Measurements from ENCODE around the gene SLC35F3.

Gene SLC35F3

DNA sequence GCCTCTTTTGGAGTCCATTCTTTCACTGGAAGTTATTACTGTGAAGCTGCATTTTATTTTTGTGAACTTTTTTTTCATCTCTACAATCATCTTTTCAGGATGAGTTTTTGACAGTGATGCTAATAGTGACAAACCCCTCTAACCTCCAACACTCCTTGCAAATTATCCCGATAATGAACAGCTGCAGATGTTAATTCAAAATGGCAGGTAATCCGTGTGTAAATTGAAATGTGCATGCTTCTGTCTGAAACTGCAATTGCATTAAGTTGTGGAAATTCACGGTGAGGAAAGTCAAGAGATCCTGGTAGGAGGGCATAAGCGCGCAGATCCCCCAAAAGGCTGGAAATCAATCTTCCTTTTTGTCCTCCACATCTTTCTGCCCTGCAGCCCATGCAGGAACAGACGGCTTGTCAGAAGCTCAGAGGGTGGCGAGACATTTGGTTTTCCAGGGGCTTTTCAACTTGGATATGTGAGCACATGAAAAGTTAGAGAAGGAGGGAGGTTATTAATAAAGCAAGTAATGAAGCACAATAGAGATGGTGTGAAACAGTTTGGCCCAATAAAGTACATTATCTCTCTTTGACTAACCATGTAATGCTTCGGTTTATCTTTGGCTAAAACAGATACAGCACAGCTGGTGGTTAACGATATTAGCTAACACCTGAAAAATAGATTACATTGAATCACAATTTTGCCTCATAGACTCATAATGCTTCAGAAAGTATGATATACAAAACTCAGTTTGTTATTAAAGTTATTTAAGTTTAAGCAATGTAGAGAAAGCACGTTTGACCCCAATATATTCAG lies 325.3 kb downstream of the SLC35F3 start:
- DNase-seq (ENCODE audit: low spot score in 2 of 2) (no peak), ATAC-seq (ENCODE audit: low read depth) (no peak)
- H3K9me3 Mint-ChIP-seq: no peaks in the 10 kb centered on the region
- peaks cover 25% of the 10 kb centered on the region for H3K27me3 Mint-ChIP-seq
- H3K4me1 Mint-ChIP-seq: peaks cover 4% of the 10 kb centered on the region
- no peaks in the 10 kb centered on the region for H3K36me3 Mint-ChIP-seq
- no peak overlapping the region for H3K4me3 Mint-ChIP-seq
- H3K27ac Mint-ChIP-seq: no peak overlapping the region

DNA sequence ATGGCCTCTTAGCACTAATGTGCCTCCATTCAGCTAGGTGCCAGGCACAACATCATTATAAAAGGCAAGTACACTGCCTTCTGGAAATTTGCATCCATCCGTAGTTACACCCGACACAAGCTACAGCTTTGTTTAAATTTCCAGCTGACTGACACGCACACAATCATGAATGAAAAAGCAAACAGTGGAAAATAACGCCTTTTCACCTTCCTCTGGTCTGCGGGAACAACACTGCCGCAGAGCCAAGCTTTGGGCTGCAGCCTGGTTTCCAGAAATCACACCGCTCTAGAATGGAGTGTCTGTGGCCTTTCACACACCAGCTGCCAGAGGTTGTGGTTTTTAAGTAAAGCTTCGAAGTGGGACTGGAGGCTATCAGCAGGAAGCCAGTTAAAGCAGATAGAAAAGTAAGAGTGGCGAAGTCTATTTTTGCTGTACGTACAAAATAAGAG lies 326.0 kb downstream of the SLC35F3 start:
- Mint-ChIP-seq H3K9me3 (no peaks in the 10 kb centered on the region), H3K36me3 (no peaks in the 10 kb centered on the region), H3K4me1 (peaks cover 4% of the 10 kb centered on the region), H3K4me3 (no peak overlapping the region), H3K27ac (no peak overlapping the region), H3K27me3 (peaks cover 23% of the 10 kb centered on the region)
- ATAC-seq (ENCODE audit: low read depth): no peak
- no peak for DNase-seq (ENCODE audit: low spot score in 2 of 2)

DNA sequence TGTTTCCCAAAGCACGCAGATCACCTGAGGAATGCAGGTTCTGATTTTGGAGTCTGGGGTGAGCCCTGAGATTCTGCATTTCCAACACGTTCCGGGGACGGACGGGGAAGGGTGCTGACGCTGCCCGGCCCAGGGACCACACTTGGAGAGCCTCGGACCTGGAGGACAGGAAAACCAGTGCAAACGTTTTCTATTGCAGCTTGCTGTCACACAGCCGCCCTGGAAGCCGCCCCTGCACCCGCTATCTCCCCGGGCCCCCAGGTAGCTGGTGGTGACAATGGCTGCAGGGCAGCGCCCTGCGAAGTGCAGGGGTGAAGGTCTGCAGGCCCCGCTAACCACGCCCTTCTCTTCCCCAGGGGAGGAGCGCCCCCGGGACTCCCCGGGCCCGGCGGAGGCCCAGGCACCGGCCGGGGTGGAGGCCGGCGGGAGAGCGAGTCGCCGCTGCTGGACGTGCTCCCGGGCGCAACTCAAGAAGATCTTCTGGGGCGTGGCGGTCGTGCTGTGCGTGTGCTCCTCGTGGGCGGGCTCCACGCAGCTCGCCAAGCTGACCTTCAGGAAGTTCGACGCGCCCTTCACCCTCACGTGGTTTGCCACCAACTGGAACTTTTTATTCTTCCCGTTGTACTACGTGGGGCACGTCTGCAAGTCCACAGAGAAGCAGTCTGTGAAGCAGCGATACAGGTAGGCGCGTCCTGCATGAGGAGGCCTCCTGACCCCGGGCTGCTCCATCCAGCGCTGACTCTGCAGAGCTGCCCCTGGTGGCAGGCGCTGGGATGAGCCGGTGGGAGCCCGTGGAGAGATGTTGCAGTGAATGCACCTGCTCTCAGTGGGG lies 326.8 kb downstream of the SLC35F3 start:
- Mint-ChIP-seq H3K4me1 (peaks cover 4% of the 10 kb centered on the region), H3K4me3 (no peak overlapping the region), H3K27ac (no peak overlapping the region), H3K9me3 (no peaks in the 10 kb centered on the region), H3K27me3 (peaks cover 23% of the 10 kb centered on the region), H3K36me3 (no peaks in the 10 kb centered on the region)
- no peak for DNase-seq (ENCODE audit: low spot score in 2 of 2)
- no peak for ATAC-seq (ENCODE audit: low read depth)

DNA sequence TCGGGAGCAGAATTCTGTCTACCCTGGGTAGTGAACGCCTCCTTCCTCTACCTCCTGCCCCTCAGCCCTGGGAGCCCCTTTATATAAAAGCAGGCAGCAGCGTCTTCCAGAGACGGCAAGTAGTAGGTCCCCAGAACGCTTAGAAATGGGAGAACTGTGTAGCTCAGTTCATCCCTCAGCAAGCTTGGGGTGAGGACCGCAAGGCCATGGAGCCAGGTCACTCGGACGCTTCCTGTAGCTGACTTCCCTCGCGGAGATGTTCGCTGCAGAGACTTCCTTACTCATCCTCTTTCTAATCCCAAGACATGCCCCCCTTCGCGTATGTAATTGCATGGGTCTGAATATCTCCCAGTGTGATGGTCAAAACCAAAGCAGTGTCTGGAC lies 327.4 kb downstream of the SLC35F3 start:
- peaks cover 22% of the 10 kb centered on the region for H3K27me3 Mint-ChIP-seq
- H3K4me3 Mint-ChIP-seq: no peak overlapping the region
- peaks cover 4% of the 10 kb centered on the region for H3K4me1 Mint-ChIP-seq
- ATAC-seq (ENCODE audit: low read depth) (no peak), DNase-seq (ENCODE audit: low spot score in 2 of 2) (no peak)
- H3K9me3 Mint-ChIP-seq: no peaks in the 10 kb centered on the region
- no peak overlapping the region for H3K27ac Mint-ChIP-seq
- H3K36me3 Mint-ChIP-seq: no peaks in the 10 kb centered on the region

DNA sequence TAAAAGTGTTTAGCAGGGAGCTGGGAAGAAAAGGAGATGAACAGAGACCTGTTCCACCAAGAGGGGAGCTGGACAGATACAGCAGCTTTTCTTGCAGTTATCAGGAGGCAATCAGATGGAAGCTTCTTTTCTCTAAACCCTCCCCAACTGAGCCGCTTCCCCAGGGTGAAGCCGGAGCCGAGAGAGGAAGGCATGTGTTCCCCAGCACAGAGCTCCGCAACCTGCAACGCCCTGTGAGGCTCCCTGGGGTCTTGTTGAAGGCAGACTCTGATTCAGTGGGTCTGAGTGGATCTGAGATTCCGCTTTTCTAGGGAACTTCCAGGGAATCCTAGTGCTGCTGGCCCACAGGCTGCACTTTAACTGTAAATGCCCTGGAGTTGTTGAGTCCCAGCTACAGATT lies 329.7 kb downstream of the SLC35F3 start:
- H3K36me3 Mint-ChIP-seq: no peaks in the 10 kb centered on the region
- peaks cover 4% of the 10 kb centered on the region for H3K4me1 Mint-ChIP-seq
- DNase-seq (ENCODE audit: low spot score in 2 of 2) (no peak), ATAC-seq (ENCODE audit: low read depth) (no peak)
- H3K27ac Mint-ChIP-seq: no peak overlapping the region
- H3K4me3 Mint-ChIP-seq: no peak overlapping the region
- H3K9me3 Mint-ChIP-seq: no peaks in the 10 kb centered on the region
- H3K27me3 Mint-ChIP-seq: peaks cover 18% of the 10 kb centered on the region

DNA sequence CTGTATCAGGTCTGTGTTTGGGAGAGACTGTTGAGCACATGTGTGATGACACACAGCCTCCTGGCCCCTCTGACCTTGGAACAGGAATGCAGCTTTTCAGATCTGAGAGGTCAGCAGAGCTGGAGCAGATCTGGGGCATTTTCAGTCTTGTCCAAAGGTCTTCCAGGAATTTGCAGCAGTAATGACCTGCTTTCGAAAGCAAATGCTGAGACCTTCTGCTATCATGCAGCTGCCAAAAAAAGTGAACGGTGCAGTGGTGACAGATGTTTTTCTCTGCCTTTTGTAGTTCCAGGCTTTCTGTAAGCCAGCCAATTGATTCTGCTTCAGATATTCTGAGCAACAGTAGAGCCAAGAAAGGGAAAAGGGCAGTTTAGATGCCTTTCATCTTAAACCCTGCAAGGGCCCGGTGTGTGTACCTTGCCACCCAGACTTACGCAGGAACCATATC lies 331.0 kb downstream of the SLC35F3 start:
- Mint-ChIP-seq H3K4me1 (peaks cover 2% of the 10 kb centered on the region), H3K4me3 (no peak overlapping the region), H3K9me3 (no peaks in the 10 kb centered on the region), H3K36me3 (no peaks in the 10 kb centered on the region), H3K27ac (no peak overlapping the region), H3K27me3 (peaks cover 14% of the 10 kb centered on the region)
- ATAC-seq (ENCODE audit: low read depth) (no peak), DNase-seq (ENCODE audit: low spot score in 2 of 2) (no peak)

DNA sequence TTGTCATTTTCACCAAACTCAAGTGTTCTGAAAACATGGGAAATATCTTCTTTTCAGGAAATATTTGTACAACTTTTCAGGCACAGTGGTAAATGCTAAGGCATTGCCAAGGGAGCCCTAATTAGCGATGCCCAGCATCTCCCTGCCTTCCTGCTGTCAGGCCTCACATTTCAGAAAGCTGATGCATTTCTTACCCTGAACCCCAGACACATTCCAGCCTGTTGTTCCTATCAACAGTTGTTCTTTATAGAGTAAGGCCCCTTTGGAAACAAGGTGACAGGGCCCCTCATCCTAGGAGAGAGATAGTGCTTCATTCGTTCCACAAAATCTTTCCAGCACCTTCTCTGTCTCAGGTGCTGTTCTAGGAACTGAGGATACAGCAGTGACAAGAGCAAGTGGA lies 332.9 kb downstream of the SLC35F3 start:
- no peaks in the 10 kb centered on the region for H3K36me3 Mint-ChIP-seq
- H3K9me3 Mint-ChIP-seq: no peaks in the 10 kb centered on the region
- no peak overlapping the region for H3K4me3 Mint-ChIP-seq
- peaks cover 8% of the 10 kb centered on the region for H3K27me3 Mint-ChIP-seq
- no peaks in the 10 kb centered on the region for H3K4me1 Mint-ChIP-seq
- no peak overlapping the region for H3K27ac Mint-ChIP-seq
- ATAC-seq (ENCODE audit: low read depth) (no peak), DNase-seq (ENCODE audit: low spot score in 2 of 2) (no peak)

DNA sequence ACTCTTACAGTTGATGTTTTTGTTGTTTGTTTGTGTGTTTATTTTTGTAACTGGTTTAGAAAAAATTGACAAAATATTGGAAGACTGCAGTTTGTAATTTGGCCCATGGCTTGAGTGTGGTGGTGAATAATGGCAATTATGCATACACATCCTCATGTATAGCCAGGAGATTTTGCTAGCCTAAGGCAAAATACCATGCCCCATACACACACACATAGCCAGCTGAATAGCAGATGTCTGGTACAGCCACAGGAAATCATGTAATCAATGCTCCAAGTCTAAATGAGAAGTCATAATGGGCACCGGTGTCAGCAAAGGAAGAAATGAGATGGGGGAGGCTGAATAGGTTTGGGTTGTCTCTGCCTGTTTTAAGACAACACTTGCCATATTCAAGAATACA lies 333.6 kb downstream of the SLC35F3 start:
- ATAC-seq (ENCODE audit: low read depth): no peak

DNA sequence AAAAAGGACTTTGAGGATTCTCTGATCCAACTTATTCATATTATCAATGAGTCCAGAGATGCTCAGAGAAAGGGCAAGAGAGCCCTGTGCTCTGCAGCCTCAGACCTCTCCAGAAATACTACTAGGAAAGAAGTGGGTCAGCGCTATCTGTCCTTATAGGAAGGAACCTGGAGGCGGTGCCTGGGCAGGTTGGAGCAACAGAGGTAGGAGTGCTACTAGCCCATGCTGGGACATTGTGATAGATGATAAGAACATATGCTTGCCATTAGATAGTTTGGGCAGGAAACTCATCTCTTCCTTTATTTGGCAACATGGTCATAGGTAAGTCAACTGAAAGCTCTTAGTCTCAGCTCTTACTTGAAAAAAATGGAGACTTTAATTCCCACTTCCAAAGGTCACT lies 335.0 kb downstream of the SLC35F3 start:
- no peaks in the 10 kb centered on the region for H3K9me3 Mint-ChIP-seq
- no peak overlapping the region for H3K4me3 Mint-ChIP-seq
- H3K27me3 Mint-ChIP-seq: peaks cover 8% of the 10 kb centered on the region
- DNase-seq (ENCODE audit: low spot score in 2 of 2): no peak
- no peak overlapping the region for H3K27ac Mint-ChIP-seq
- no peaks in the 10 kb centered on the region for H3K36me3 Mint-ChIP-seq
- peaks cover 4% of the 10 kb centered on the region for H3K4me1 Mint-ChIP-seq
- ATAC-seq (ENCODE audit: low read depth): no peak

More for the DNA sequence above, 333.6 kb downstream of the SLC35F3 start:
- H3K27me3 Mint-ChIP-seq: peaks cover 8% of the 10 kb centered on the region
- no peaks in the 10 kb centered on the region for H3K4me1 Mint-ChIP-seq
- no peak overlapping the region for H3K27ac Mint-ChIP-seq
- no peak for DNase-seq (ENCODE audit: low spot score in 2 of 2)
- H3K36me3 Mint-ChIP-seq: no peaks in the 10 kb centered on the region
- no peak overlapping the region for H3K4me3 Mint-ChIP-seq
- no peaks in the 10 kb centered on the region for H3K9me3 Mint-ChIP-seq

DNA sequence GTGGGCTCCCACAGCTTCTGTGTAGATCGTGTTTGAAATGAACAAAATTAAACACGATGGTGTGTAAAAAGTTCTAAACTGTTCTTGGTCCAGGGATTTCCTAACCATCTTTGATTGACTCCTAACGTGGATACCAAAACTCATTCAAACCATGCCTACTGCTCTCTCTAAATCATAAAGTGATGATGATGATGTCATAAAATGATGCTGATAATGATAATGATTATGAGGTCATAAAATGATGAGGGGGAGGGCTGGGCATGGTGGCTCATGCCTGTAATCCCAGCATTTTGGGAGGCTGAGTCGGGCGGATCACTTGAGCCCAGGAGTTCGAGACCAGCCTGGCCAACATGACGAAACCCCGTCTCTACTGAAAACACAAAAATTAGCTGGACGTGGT lies 335.5 kb downstream of the SLC35F3 start:
- H3K9me3 Mint-ChIP-seq: no peaks in the 10 kb centered on the region
- peaks cover 6% of the 10 kb centered on the region for H3K4me1 Mint-ChIP-seq
- no peak overlapping the region for H3K4me3 Mint-ChIP-seq
- H3K27ac Mint-ChIP-seq: no peak overlapping the region
- no peaks in the 10 kb centered on the region for H3K36me3 Mint-ChIP-seq
- H3K27me3 Mint-ChIP-seq: peaks cover 8% of the 10 kb centered on the region
- DNase-seq (ENCODE audit: low spot score in 2 of 2): no peak
- ATAC-seq (ENCODE audit: low read depth): no peak

DNA sequence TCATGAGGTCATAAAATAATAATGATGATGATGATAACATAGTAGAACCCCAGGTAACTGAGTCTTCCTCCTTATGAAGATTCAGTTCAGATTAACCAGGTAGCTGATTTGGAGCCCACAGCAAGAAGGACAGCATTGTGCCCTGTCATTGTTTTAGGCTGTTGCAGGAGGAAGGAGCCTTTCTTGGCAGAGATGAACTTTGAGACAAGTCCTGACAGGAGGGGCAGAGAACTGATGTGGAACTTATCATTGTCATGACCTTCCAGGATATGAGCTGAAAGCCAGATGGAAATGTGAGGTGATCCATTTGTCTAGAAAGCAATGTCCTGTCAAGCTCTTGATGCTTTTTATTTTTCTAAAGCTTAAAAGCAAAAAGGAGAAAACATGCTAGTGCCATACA lies 336.2 kb downstream of the SLC35F3 start:
- ATAC-seq (ENCODE audit: low read depth): no peak
- H3K36me3 Mint-ChIP-seq: no peaks in the 10 kb centered on the region
- no peak for DNase-seq (ENCODE audit: low spot score in 2 of 2)
- no peak overlapping the region for H3K27ac Mint-ChIP-seq
- no peak overlapping the region for H3K4me3 Mint-ChIP-seq
- H3K9me3 Mint-ChIP-seq: no peaks in the 10 kb centered on the region
- H3K27me3 Mint-ChIP-seq: peaks cover 6% of the 10 kb centered on the region
- peaks cover 9% of the 10 kb centered on the region for H3K4me1 Mint-ChIP-seq

DNA sequence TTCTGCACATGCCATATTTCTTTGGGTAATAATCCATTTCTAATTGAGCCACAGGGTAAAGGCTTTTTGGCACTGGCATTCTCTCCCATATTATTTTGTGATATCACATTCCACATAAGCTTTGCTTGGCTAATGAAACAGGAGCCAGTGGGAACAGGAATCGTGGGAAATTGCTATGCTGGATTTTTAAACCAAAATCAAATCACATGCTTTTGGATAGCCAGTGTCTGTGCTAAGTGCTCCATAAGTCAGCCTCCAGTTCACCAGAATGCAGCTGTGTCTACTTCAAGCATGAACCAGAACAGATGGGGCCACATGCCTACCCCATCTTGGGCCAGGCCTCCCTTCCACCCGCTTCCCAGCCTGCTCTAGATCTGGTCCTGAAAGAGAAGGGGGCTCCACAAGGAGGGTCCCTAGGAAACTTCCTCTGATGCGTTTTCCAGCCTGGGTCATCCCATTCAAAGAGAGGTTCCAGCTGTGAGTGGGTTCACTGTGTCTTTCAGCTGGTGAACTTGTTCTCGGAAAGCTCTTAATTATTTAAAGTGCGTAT lies 337.5 kb downstream of the SLC35F3 start:
- Mint-ChIP-seq H3K4me1 (peaks cover 18% of the 10 kb centered on the region), H3K9me3 (peaks cover 1% of the 10 kb centered on the region), H3K27ac (no peak overlapping the region), H3K36me3 (no peaks in the 10 kb centered on the region), H3K4me3 (no peak overlapping the region), H3K27me3 (peaks cover 7% of the 10 kb centered on the region)
- ATAC-seq (ENCODE audit: low read depth) (no peak), DNase-seq (ENCODE audit: low spot score in 2 of 2) (no peak)

DNA sequence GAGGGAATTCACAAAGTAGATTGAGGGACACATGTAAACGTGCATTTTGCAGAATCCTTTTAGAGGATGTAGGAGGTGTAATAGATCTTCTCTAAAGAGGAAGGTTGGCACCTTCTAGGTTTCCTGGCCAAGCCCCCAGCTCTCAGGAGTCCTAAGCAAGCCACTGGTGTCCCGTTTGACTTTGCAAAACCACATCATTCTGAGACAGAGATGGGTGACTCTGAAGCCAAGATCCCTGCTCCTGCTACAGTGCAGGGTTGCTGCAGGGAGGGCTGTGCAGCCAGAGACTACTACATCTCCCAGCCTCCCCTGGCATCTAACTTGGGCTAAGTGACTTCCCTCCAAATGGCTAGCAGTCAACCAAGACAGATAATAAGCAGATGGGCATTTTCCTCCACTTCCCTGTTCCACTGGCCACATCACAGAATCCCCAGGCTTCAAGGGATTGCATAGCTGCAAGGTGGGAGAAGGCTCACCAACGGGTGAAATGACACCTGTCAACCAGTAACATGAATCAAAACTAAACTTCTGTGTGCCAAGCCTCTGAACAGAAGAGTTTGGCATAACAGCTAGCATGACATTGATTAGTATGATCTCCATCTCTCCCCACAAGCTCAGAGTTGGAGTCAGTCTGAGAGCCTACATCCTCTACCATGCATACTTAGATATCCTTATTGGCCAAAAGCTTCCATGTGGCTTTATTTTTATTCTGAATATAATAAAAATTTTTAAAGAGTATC lies 339.2 kb downstream of the SLC35F3 start:
- ATAC-seq (ENCODE audit: low read depth): no peak
- Mint-ChIP-seq H3K27me3 (peaks cover 9% of the 10 kb centered on the region), H3K36me3 (no peaks in the 10 kb centered on the region), H3K27ac (no peak overlapping the region), H3K4me1 (peaks cover 22% of the 10 kb centered on the region), H3K4me3 (no peak overlapping the region), H3K9me3 (peaks cover 9% of the 10 kb centered on the region)
- no peak for DNase-seq (ENCODE audit: low spot score in 2 of 2)

DNA sequence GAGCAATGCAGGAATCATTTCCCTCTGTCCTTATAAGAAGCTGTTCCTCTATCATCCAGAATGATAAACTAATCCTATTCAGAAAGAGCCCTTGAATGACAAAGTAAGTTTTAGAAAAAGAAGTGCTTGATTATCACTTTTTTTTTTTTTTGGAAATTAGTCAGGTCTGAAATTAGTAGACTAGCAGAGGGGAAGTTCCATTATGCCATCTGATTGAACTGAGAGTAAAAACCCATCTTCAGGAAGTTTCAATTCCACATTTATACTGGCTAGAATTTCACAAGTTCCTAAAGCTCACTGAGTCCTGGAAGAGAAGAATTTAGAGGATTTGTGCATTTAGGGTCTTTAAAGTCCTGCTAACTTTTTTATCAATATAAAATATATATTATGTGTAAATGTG lies 340.0 kb downstream of the SLC35F3 start:
- peaks cover 6% of the 10 kb centered on the region for H3K27me3 Mint-ChIP-seq
- DNase-seq (ENCODE audit: low spot score in 2 of 2) (no peak), ATAC-seq (ENCODE audit: low read depth) (peak; percentile 62)
- no peaks in the 10 kb centered on the region for H3K36me3 Mint-ChIP-seq
- H3K4me3 Mint-ChIP-seq: no peak overlapping the region
- H3K27ac Mint-ChIP-seq: no peak overlapping the region
- peaks cover 9% of the 10 kb centered on the region for H3K9me3 Mint-ChIP-seq
- H3K4me1 Mint-ChIP-seq: peaks cover 22% of the 10 kb centered on the region

All from memory B cell (primary cell).